GM10248 (cell line): ENCODE results near the gene PVR.

ENCODE experiments used
- CTCF ChIA-PET: fragments of 300-600 bp; sonication (Branson Sonifier 250); formaldehyde crosslinking; extraction: SDS; loops from one replicate; lab custom pipeline; 2021; ENCODE audit warnings: antibody characterized with exemption; lab: Yijun Ruan, JAX
- POLR2A ChIA-PET: fragments of 350-650 bp; sonication (Branson Sonifier 250); formaldehyde crosslinking; extraction: SDS; loops from one replicate; lab custom pipeline; 2020; ENCODE audit warnings: antibody characterized with exemption; lab: Yijun Ruan, JAX
- DNase-seq: peaks from one replicate; pipeline ENCODE4 v3.0.0; 2012; ENCODE audit errors: extremely low spot score
- CTCF ChIP-seq: IDR thresholded peaks from 2 replicates; pipeline ENCODE4 v1.5.1; 2012; ENCODE audit warnings: mild to moderate bottlenecking, low read depth; ENCODE audit errors: extremely low read depth, missing control alignments, control extremely low read depth

The PVR gene

DNA sequence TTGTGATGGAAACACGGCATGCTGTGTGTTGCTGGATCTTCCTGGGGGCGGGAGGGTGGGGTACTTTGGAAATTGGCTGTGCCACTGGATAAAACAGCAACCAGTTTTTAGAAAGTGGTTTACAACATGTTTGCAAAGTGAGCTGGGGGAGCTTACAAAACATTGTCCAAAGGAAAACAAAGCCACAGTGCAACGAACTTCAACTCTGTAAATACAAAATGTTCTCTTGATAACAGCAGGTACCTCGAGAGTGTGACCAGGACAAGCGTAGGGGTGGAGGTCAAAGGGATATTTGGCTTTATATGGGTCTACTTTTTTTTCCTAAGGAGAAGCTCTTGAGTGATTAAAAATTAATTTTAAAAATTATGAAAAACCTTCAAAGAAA lies 27.9 kb upstream of the PVR start:
- no peak for DNase-seq
- POLR2A ChIA-PET, result no interaction called here
- CTCF ChIA-PET, result interaction anchor here (1.3 to 1.4 kb wide), 2 partner anchors 11 to 45 kb away, joined by 3 to 4 read pairs; no protein-coding TSS in a partner anchor
- TF ChIP-seq CTCF, result no peak

GRCh38 chr19:44617110-44617880 lies 26.4 kb upstream of the PVR start:
- no peak for DNase-seq
- ChIA-PET POLR2A (no interaction called here), CTCF (interaction anchor here (0.8 to 1.4 kb wide), 3 partner anchors 9 to 47 kb away, joined by 3 to 4 read pairs (median 4); no protein-coding TSS in a partner anchor)
- no peak for TF ChIP-seq CTCF

- no peak for TF ChIP-seq CTCF
- ChIA-PET POLR2A (no interaction called here), CTCF (no interaction called here)
- no peak for DNase-seq
Observed at GRCh38 chr19:44618640-44619357, 24.9 kb upstream of the PVR start.

DNA sequence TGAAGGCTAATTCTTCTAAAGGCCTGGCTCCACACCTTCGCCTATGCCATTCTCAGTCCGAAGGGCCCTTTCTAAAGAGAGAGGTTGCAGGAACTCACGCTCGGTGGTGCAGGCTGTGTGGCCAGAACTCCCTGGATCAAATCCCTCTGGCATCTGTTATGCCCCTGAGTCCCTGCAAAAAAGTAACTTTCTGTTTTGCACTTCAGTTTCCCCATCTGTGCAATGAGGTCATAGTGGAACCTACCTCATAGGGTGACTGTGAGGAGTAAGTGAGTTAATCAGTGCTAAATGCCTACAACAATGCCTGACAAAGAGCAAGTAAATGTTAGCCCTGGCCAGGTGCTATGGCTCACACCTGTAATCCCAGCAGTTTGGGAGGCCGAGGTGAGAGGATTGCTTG lies 23.0 kb upstream of the PVR start:
- no peak for TF ChIP-seq CTCF
- ChIA-PET CTCF (no interaction called here), POLR2A (no interaction called here)
- no peak for DNase-seq

- DNase-seq, result no peak
- ChIA-PET CTCF (interaction anchor here (0.9 kb wide), 1 partner anchor 51 kb away, joined by 3 read pairs; no protein-coding TSS in a partner anchor), POLR2A (no interaction called here)
- TF ChIP-seq CTCF, result no peak
Observed at GRCh38 chr19:44621367-44621766, 22.3 kb upstream of the PVR start.

- TF ChIP-seq CTCF, result no peak
- ChIA-PET POLR2A (no interaction called here), CTCF (no interaction called here)
- no peak for DNase-seq
Observed at GRCh38 chr19:44623080-44623479, 20.6 kb upstream of the PVR start.
